HepG2 (cell line): ENCODE measurements around the gene CHEK2.

ENCODE experiments used
- CTCF ChIP-seq: sonication (generic); formaldehyde crosslinking; IDR thresholded peaks from 2 replicates; pipeline ENCODE4 v1.5.0; 2020; ENCODE audit warnings: mild to moderate bottlenecking, missing genetic modification reagents, moderate library complexity
- ZNF331 ChIP-seq: sonication (generic); formaldehyde crosslinking; IDR thresholded peaks from 2 replicates; pipeline ENCODE4 v1.4.0; 2020; ENCODE audit warnings: missing genetic modification reagents
- ZZZ3 ChIP-seq: sonication (generic); formaldehyde crosslinking; IDR thresholded peaks from 2 replicates; pipeline ENCODE4 v1.4.0; 2020; ENCODE audit warnings: missing genetic modification reagents, mild to moderate bottlenecking, borderline replicate concordance

GRCh38 chr22:28741785-28742561 is at the start of gene CHEK2, which contains the start of gene HSCB:
- TF ChIP-seq ZNF331 (CRISPR knock-in tag) (peak; percentile 3; the same call in 1 of the 2 replicates), ZZZ3 (CRISPR knock-in tag) (no peak), CTCF (CRISPR knock-in tag) (peak; percentile 52)
